Measurements from ENCODE around the gene PRUNE2. TPM values are rescaled to one million over a fixed set of nuclear protein-coding genes. Genes with fewer than 3 reads are reported as not detected.

PRUNE2 gene
- total and polyA plus RNA-seq, 2 of the 8 experiments (the other 6 are each of a cell fraction or from before 2014, with no cell fraction given), result 5.5 to 13.3 TPM

- H4K5ac ChIP-seq (ENCODE audit: insufficient read length, low read depth, low read length), result no peak overlapping the region
- H3K4me3 ChIP-seq (ENCODE audit: extremely low read depth in 1 of 4, insufficient read depth in 2 of 4, low read depth in 3 of 4, low read length in 4 of 4), result no peak overlapping the region
- ChIA-PET CTCF (ENCODE audit: partially characterized antibody) (no interaction called here), POLR2A (ENCODE audit: partially characterized antibody) (no interaction called here)
- H3K9ac ChIP-seq (replicated peaks in 1 of 4; ENCODE audit: extremely low read depth in 1 of 4, low read depth in 3 of 4, low read length in 3 of 4), result no peak overlapping the region
- H3K79me2 ChIP-seq (ENCODE audit: control insufficient read depth in 1 of 2, insufficient read depth in 2 of 2, low read length in 2 of 2), result no peaks in the 10 kb centered on the region
- no peak overlapping the region for H3K23ac ChIP-seq (ENCODE audit: insufficient read length)
- no peaks in the 10 kb centered on the region for H3K23me2 ChIP-seq (ENCODE audit: low read depth, low read length)
- H2BK12ac ChIP-seq (ENCODE audit: low read depth, low read length), result no peak overlapping the region
- H4K20me1 ChIP-seq (replicated peaks in 1 of 2; ENCODE audit: control insufficient read depth in 1 of 2, insufficient read depth in 2 of 2, low read length in 2 of 2), result no peaks in the 10 kb centered on the region
- H3K4me2 ChIP-seq (ENCODE audit: insufficient read depth in 1 of 2, low read depth in 2 of 2, low read length in 2 of 2), result no peak overlapping the region
- no peak overlapping the region for H3K4ac ChIP-seq (replicated peaks; ENCODE audit: insufficient read length, low read depth, low read length)
- no peak overlapping the region for H2BK20ac ChIP-seq (ENCODE audit: low read length)
- H4K8ac ChIP-seq (ENCODE audit: extremely low read depth, insufficient read depth, low read length), result no peak overlapping the region
- H3K36me3 ChIP-seq (ENCODE audit: control insufficient read depth in 2 of 4, insufficient read depth in 4 of 4, low read length in 3 of 4), result peaks cover 0 to 3% (median 0%) of the 10 kb centered on the region in 4 experiments; a peak in 1 of 8 replicates
- H4K91ac ChIP-seq (replicated peaks; ENCODE audit: insufficient read length, low read length), result no peak overlapping the region
- no peaks in the 10 kb centered on the region for H3K79me1 ChIP-seq (ENCODE audit: low read depth, low read length)
- no peak overlapping the region for H3K18ac ChIP-seq (ENCODE audit: extremely low read depth, low read length)
- H2BK120ac ChIP-seq (replicated peaks; ENCODE audit: low read depth, low read length), result no peak overlapping the region
- no peaks in the 10 kb centered on the region for H3K27me3 ChIP-seq (replicated peaks in 1 of 4; ENCODE audit: control insufficient read depth in 3 of 4, extremely low read depth in 1 of 4, insufficient read depth in 3 of 4, low read length in 3 of 4)
- H3K27ac ChIP-seq (ENCODE audit: low read depth, low read length), result no peak overlapping the region
- DNase-seq (ENCODE audit: low read depth in 1 of 2, low spot score in 2 of 2) (no peak), FAIRE-seq (no peak)
- no peak overlapping the region for H3K56ac ChIP-seq (replicated peaks; ENCODE audit: insufficient read length, low read depth, low read length)
- H3K4me1 ChIP-seq (replicated peaks in 1 of 4; ENCODE audit: control insufficient read depth in 3 of 4, insufficient read depth in 4 of 4, low read length in 3 of 4), result no peaks in the 10 kb centered on the region; a peak in 1 of 7 replicates
- 88% methylated on average over 5 of the region's 5 CpGs; no CpG with 5 or more reads in 1 of the 2 experiments for WGBS, 2 experiments (ENCODE audit: extremely low coverage in 1 of 2, insufficient coverage in 1 of 2, insufficient read length in 1 of 2, insufficient replicate concordance in 2 of 2, low coverage in 1 of 2, low lambda C conversion rate in 2 of 2, missing lambda C conversion rate in 1 of 2)
- no peak overlapping the region for H2AK5ac ChIP-seq (ENCODE audit: low read depth, low read length)
- no peak overlapping the region for H2AFZ ChIP-seq (ENCODE audit: low read length)
- no peak overlapping the region for H3K14ac ChIP-seq (ENCODE audit: insufficient read length)
- no peaks in the 10 kb centered on the region for H3K9me3 ChIP-seq (ENCODE audit: insufficient read depth in 2 of 2, low read depth in 1 of 2, low read length in 1 of 2)
- H2BK15ac ChIP-seq (ENCODE audit: low read length), result no peak overlapping the region
- H2BK5ac ChIP-seq (ENCODE audit: low read depth, low read length), result no peak overlapping the region
- no peak for TF ChIP-seq JUN (IDR thresholded peaks at IDR 0.05; ENCODE audit: low read depth, low read length)
- TF ChIP-seq ASH2L (IDR thresholded peaks at IDR 0.05; ENCODE audit: low read length), result no peak
- TF ChIP-seq BRCA1 (IDR thresholded peaks at IDR 0.05; ENCODE audit: low read depth, low read length), result no peak
- TF ChIP-seq RFX5 (IDR thresholded peaks at IDR 0.05; ENCODE audit: borderline replicate concordance, low read depth, low read length), result no peak
- no peak for TF ChIP-seq GABPA (IDR thresholded peaks at IDR 0.05; ENCODE audit: borderline replicate concordance, insufficient read depth, low read length)
- TF ChIP-seq SIRT6 (IDR thresholded peaks at IDR 0.05; ENCODE audit: low read length), result no peak
- no peak for TF ChIP-seq TEAD4 (IDR thresholded peaks at IDR 0.05; ENCODE audit: low read depth, low read length)
- no peak for TF ChIP-seq MAX (IDR thresholded peaks at IDR 0.05)
- TF ChIP-seq RAD21 (IDR thresholded peaks at IDR 0.05 in 1 of 2, conservative IDR thresholded peaks at IDR 0.05 in 1 of 2; ENCODE audit: low read depth in 2 of 2, low read length in 2 of 2), result no peak
- no peak for TF ChIP-seq SP4 (IDR thresholded peaks at IDR 0.05; ENCODE audit: low read length)
- no peak for TF ChIP-seq CBX5 (IDR thresholded peaks at IDR 0.05; ENCODE audit: low read depth, low read length)
- no peak for TF ChIP-seq JUND (IDR thresholded peaks at IDR 0.05; ENCODE audit: low read length)
- TF ChIP-seq FOSL1 (IDR thresholded peaks at IDR 0.05; ENCODE audit: insufficient read depth, low read depth, low read length), result no peak
- no peak for TF ChIP-seq SUZ12 (IDR thresholded peaks at IDR 0.05; ENCODE audit: low read length)
- TF ChIP-seq NRF1 (IDR thresholded peaks at IDR 0.05; ENCODE audit: low read depth, low read length), result no peak
Measured at GRCh38 chr9:76605321-76605900, 300.5 kb downstream of the PRUNE2 start.

Data from H1 (cell line).